GM18499 (cell line): Measurements from ENCODE around the gene ZNF324.
A peak's percentile ranks its signal among the peaks of the same experiment; 100 is the strongest.
"Not testable (repeated sequence)": the region's sequence is repeated elsewhere in the genome, so short reads cannot be mapped to it uniquely, and the experiment has no call there.

ENCODE experiments used
- ATAC-seq: cut with Tn5 transposase; IDR thresholded peaks from one replicate; pipeline ENCODE4 v1.9.1; 2021; ENCODE audit warnings: moderate number of reproducible peaks; ENCODE audit not compliant: insufficient read depth, unreplicated experiment

Gene ZNF324

GRCh38 chr19:58470837-58471543, 4.1 kb downstream of the ZNF324 start:
- ATAC-seq = not testable (repeated sequence)

GRCh38 chr19:58471736-58472135, 4.9 kb downstream of the ZNF324 start:
- ATAC-seq = no peak

GRCh38 chr19:58473775-58474174, 6.9 kb downstream of the ZNF324 start:
- no peak for ATAC-seq

GRCh38 chr19:58474291-58474996, 7.6 kb downstream of the ZNF324 start:
- no peak for ATAC-seq

- ATAC-seq = no peak
Measured at GRCh38 chr19:58474997-58475713, 8.3 kb downstream of the ZNF324 start.

GRCh38 chr19:58475714-58476497, 9.0 kb downstream of the ZNF324 start, which contains the start of gene ZNF446:
Gene ZNF446 (plus strand): TSS chr19:58476352. CDS start chr19:58477219, 867 bp downstream.
- peak; percentile 55 for ATAC-seq

- no peak for ATAC-seq
Measured at GRCh38 chr19:58476498-58477015, 9.7 kb downstream of the ZNF324 start.

- ATAC-seq = no peak
Measured at GRCh38 chr19:58477130-58477529, 10.2 kb downstream of the ZNF324 start.

GRCh38 chr19:58477871-58478270, 11.0 kb downstream of the ZNF324 start:
- no peak for ATAC-seq

GRCh38 chr19:58479303-58479702, 12.4 kb downstream of the ZNF324 start:
- ATAC-seq = no peak

GRCh38 chr19:58479736-58480480, 13.0 kb downstream of the ZNF324 start:
- ATAC-seq = no peak

- no peak for ATAC-seq
Measured at GRCh38 chr19:58480481-58480830, 13.6 kb downstream of the ZNF324 start.

- no peak for ATAC-seq
Measured at GRCh38 chr19:58480831-58481230, 14.0 kb downstream of the ZNF324 start.

GRCh38 chr19:58482372-58482771, 15.5 kb downstream of the ZNF324 start:
- ATAC-seq = no peak

- ATAC-seq = no peak
Measured at GRCh38 chr19:58483776-58484175, 16.9 kb downstream of the ZNF324 start.

GRCh38 chr19:58484349-58484748, 17.5 kb downstream of the ZNF324 start:
- not testable (repeated sequence) for ATAC-seq

- no peak for ATAC-seq
Measured at GRCh38 chr19:58491393-58491792, 24.5 kb downstream of the ZNF324 start.

GRCh38 chr19:58492265-58492664, 25.4 kb downstream of the ZNF324 start:
- no peak for ATAC-seq

GRCh38 chr19:58497634-58498170, 30.8 kb downstream of the ZNF324 start:
- no peak for ATAC-seq
